ENCODE data around the gene AVEN. TPM values are rescaled to one million over a fixed set of nuclear protein-coding genes. Genes with fewer than 3 reads are reported as not detected.

Gene AVEN
- total RNA-seq, 6 experiments from 2014 or later, result 8.2 to 10.2 (median 9.4) TPM

GRCh38 chr15:33941279-33942063, 97.5 kb downstream of the AVEN start:
- Histone ChIP-seq H3K4me1 (peaks cover 0 to 8% (median 3%) of the 10 kb centered on the region in 4 donors), H3K36me3 (no peaks in the 10 kb centered on the region), H3K4me3 (no peak overlapping the region), H3K27ac (no peak overlapping the region), H3K27me3 (no peaks in the 10 kb centered on the region), H3K9me3 (no peaks in the 10 kb centered on the region)
- ATAC-seq (peak in 3 of 4 donors; percentile 31 to 68 (median 67)), DNase-seq (no peak)
- WGBS (ENCODE audit: insufficient coverage, low coverage, low lambda C conversion rate, missing lambda C conversion rate), result 66% methylated on average over 4 of the region's 4 CpGs
- intact Hi-C loops (cut with DNase I), result no loop called here
- TF ChIP-seq POLR2A (IDR thresholded peaks at IDR 0.05), result no peak
- no peak for TF ChIP-seq CTCF (IDR thresholded peaks at IDR 0.05)

GRCh38 chr15:33934921-33935320, 104.1 kb downstream of the AVEN start:
- H3K4me3 ChIP-seq, result no peak overlapping the region
- intact Hi-C loops (cut with DNase I), result no loop called here
- H3K27me3 ChIP-seq, result no peaks in the 10 kb centered on the region
- ATAC-seq, result no peak
- no peak overlapping the region for H3K27ac ChIP-seq
- H3K9me3 ChIP-seq, result no peaks in the 10 kb centered on the region
- no peak for DNase-seq
- H3K36me3 ChIP-seq, result no peaks in the 10 kb centered on the region
- H3K4me1 ChIP-seq, result no peaks in the 10 kb centered on the region
- WGBS (ENCODE audit: insufficient coverage, low coverage, low lambda C conversion rate, missing lambda C conversion rate), result 80% methylated on average over 5 of the region's 5 CpGs
- no peak for TF ChIP-seq POLR2A (IDR thresholded peaks at IDR 0.05)
- TF ChIP-seq CTCF (IDR thresholded peaks at IDR 0.05), result no peak

- TF ChIP-seq POLR2A (IDR thresholded peaks at IDR 0.05) (no peak), CTCF (IDR thresholded peaks at IDR 0.05) (no peak)
- ATAC-seq (no peak), DNase-seq (no peak)
- Histone ChIP-seq H3K9me3 (no peaks in the 10 kb centered on the region), H3K27ac (no peak overlapping the region), H3K4me1 (no peaks in the 10 kb centered on the region), H3K27me3 (no peaks in the 10 kb centered on the region), H3K36me3 (no peaks in the 10 kb centered on the region), H3K4me3 (no peak overlapping the region)
- 92% methylated on average over 3 of the region's 3 CpGs for WGBS (ENCODE audit: insufficient coverage, low coverage, low lambda C conversion rate, missing lambda C conversion rate)
- intact Hi-C loops (cut with DNase I), result no loop called here
These were observed 104.6 kb downstream of the AVEN start for GRCh38 chr15:33934396-33934795.

GRCh38 chr15:33932734-33933133, 106.3 kb downstream of the AVEN start:
- TF ChIP-seq CTCF (IDR thresholded peaks at IDR 0.05) (no peak), POLR2A (IDR thresholded peaks at IDR 0.05) (no peak)
- WGBS (ENCODE audit: insufficient coverage, low coverage, low lambda C conversion rate, missing lambda C conversion rate), result 100% methylated on average over 2 of the region's 2 CpGs
- intact Hi-C loops (cut with DNase I), result no loop called here
- ATAC-seq (no peak), DNase-seq (no peak)
- Histone ChIP-seq H3K36me3 (no peaks in the 10 kb centered on the region), H3K27me3 (no peaks in the 10 kb centered on the region), H3K4me3 (no peak overlapping the region), H3K9me3 (no peaks in the 10 kb centered on the region), H3K4me1 (no peaks in the 10 kb centered on the region), H3K27ac (no peak overlapping the region)

All from right lobe of liver (tissue), 6 donors.